SK-N-SH treated with all-trans-retinoic acid at 6 μM for 48 hours (cell line): ENCODE results near the gene LILRA5.

Source experiments
- RARB ChIP-seq: fragments of 250-450 bp; sonication (Bioruptor Pico); IDR thresholded peaks from 2 replicates; pipeline ENCODE4 v1.8.0; 2021; ENCODE audit warnings: mild to moderate bottlenecking, moderate library complexity
- TSHZ2 ChIP-seq: fragments of 250-450 bp; sonication (Bioruptor Pico); IDR thresholded peaks from 2 replicates; pipeline ENCODE4 v1.5.0; 2020; ENCODE audit warnings: mild to moderate bottlenecking, moderate library complexity
- ZC3H10 ChIP-seq: fragments of 250-450 bp; sonication (Bioruptor Pico); IDR thresholded peaks from 2 replicates; pipeline ENCODE4 v1.5.1; 2021; ENCODE audit warnings: mild to moderate bottlenecking, moderate library complexity
- TF ChIP-seq, protein P1 (sequence below): fragments of 250-450 bp; sonication (Bioruptor Pico); IDR thresholded peaks from 2 replicates; pipeline ENCODE4 v1.8.0; 2020; ENCODE audit warnings: mild to moderate bottlenecking, moderate library complexity, borderline replicate concordance

DNA sequence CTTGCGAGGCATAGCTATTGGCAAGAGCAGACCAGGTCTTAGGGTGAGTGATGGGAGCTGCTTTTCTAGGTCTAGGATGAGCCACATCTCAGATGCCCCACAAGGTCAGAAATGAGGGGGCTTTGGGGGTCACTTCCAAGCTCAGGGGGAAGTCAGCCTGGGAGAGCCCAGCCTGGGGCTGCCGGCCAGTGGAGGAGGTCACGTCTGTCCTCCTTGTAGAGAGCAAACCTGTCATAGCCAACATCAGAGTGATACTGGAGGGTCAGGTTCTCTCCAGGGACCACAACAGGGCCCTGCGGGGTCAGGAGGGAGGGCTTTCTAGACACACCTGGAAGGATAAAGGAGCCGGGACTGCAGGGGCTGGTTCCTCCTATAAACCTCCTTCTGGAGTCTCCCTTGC lies 2.4 kb downstream of the LILRA5 start:
- TF ChIP-seq ZC3H10 (CRISPR knock-in tag) = no peak
- TF ChIP-seq, protein P1, sequence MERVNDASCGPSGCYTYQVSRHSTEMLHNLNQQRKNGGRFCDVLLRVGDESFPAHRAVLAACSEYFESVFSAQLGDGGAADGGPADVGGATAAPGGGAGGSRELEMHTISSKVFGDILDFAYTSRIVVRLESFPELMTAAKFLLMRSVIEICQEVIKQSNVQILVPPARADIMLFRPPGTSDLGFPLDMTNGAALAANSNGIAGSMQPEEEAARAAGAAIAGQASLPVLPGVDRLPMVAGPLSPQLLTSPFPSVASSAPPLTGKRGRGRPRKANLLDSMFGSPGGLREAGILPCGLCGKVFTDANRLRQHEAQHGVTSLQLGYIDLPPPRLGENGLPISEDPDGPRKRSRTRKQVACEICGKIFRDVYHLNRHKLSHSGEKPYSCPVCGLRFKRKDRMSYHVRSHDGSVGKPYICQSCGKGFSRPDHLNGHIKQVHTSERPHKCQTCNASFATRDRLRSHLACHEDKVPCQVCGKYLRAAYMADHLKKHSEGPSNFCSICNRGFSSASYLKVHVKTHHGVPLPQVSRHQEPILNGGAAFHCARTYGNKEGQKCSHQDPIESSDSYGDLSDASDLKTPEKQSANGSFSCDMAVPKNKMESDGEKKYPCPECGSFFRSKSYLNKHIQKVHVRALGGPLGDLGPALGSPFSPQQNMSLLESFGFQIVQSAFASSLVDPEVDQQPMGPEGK = no peak
- no peak for TF ChIP-seq RARB (CRISPR knock-in tag)
- no peak for TF ChIP-seq TSHZ2
